Hepatocyte (in vitro differentiated cells): ENCODE data around the gene CACNA2D1.

ENCODE experiments used
- EZH2 ChIP-seq: fragments of 200-600 bp; sonication (generic); IDR thresholded peaks from 2 replicates; pipeline ENCODE4 v1.6.1; 2016; ENCODE audit warnings: antibody characterized with exemption, mild to moderate bottlenecking, borderline replicate concordance
- TF ChIP-seq, protein P1 (sequence below): fragments of 200-600 bp; sonication (generic); IDR thresholded peaks from 2 replicates; pipeline ENCODE4 v1.5.1; 2016; ENCODE audit warnings: antibody characterized with exemption, mild to moderate bottlenecking; ENCODE audit not compliant: poor library complexity

DNA sequence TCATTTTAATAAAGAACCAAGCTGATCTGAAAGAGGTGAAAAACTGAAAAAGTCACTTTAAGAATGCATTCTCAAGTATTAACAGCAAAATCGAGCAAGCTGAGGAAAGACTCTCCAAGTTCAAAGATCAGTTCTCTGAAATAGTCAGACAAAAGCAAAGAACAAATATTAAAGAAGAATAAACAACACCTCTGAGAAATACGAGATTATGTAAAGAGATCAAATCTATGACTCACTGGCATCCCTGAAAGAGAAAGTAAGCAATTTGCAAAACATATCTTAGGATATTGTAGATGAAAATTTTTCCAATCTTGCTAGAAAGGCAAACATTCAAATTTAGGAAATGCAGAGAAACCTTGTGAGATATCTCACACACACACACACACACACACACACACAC lies 535.4 kb downstream of the CACNA2D1 start:
- TF ChIP-seq, protein P1, sequence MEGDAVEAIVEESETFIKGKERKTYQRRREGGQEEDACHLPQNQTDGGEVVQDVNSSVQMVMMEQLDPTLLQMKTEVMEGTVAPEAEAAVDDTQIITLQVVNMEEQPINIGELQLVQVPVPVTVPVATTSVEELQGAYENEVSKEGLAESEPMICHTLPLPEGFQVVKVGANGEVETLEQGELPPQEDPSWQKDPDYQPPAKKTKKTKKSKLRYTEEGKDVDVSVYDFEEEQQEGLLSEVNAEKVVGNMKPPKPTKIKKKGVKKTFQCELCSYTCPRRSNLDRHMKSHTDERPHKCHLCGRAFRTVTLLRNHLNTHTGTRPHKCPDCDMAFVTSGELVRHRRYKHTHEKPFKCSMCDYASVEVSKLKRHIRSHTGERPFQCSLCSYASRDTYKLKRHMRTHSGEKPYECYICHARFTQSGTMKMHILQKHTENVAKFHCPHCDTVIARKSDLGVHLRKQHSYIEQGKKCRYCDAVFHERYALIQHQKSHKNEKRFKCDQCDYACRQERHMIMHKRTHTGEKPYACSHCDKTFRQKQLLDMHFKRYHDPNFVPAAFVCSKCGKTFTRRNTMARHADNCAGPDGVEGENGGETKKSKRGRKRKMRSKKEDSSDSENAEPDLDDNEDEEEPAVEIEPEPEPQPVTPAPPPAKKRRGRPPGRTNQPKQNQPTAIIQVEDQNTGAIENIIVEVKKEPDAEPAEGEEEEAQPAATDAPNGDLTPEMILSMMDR: no peak
- TF ChIP-seq EZH2: no peak
